SK-N-SH (cell line): ENCODE results near the gene RTN4RL2. TPM values are rescaled to one million over a fixed set of nuclear protein-coding genes. Genes with fewer than 3 reads are reported as not detected.

Experiments
- CTCF ChIA-PET: fragments of 300-600, 350-600 bp; formaldehyde crosslinking; extraction: SDS; loops from one replicate; lab custom pipeline; 2021; lab: Yijun Ruan, JAX
- POLR2A ChIA-PET: fragments of 350-600 bp; sonication (Branson Sonifier 250); formaldehyde crosslinking; extraction: SDS; loops from one replicate; lab custom pipeline; 2020; ENCODE audit warnings: antibody characterized with exemption, inconsistent platforms; lab: Yijun Ruan, JAX
- DNase-seq: peaks from one replicate; pipeline ENCODE4 v3.0.0; 2012
- H2AFZ ChIP-seq: fragments of 200-600 bp; sonication (generic); 2 replicates; pipeline ENCODE4 v1.8.1; 2016; ENCODE audit warnings: antibody characterized with exemption, mild to moderate bottlenecking, low read depth
- H3F3A ChIP-seq: fragments of 200-600 bp; sonication (generic); replicated peaks from 2 replicates; pipeline ENCODE3; 2016; ENCODE audit warnings: antibody characterized with exemption, mild to moderate bottlenecking; ENCODE audit not compliant: insufficient read depth
- H3K27ac ChIP-seq, 2 experiments: fragments of 200-500 bp in 1 of 2; fragments of 200-600 bp in 1 of 2; sonication (Bioruptor generic) in 1 of 2; sonication (generic), shearing (Covaris generic) in 1 of 2; 2 replicates each; pipeline versions ENCODE4 v1.5.1 to v1.6.1; 2014 to 2016; ENCODE audit warnings: low read depth in 2 of 2, inconsistent platforms in 1 of 2, low read length in 1 of 2, mild to moderate bottlenecking in 1 of 2, mixed read lengths in 1 of 2
- H3K27me3 ChIP-seq: fragments of 200-600 bp; sonication (generic), shearing (Covaris generic); 2 replicates; pipeline ENCODE4 v1.6.1; 2016; ENCODE audit warnings: mixed run types; ENCODE audit not compliant: insufficient read depth
- H3K36me3 ChIP-seq, 2 experiments: fragments of 200-500 bp in 1 of 2; fragments of 200-600 bp in 1 of 2; sonication (Bioruptor generic) in 1 of 2; sonication (generic) in 1 of 2; replicated peaks in 1 of 2; 2 replicates each; pipeline versions ENCODE3 to v1.5.1; 2014 to 2016; ENCODE audit warnings: low read length in 1 of 2, mild to moderate bottlenecking in 1 of 2; ENCODE audit not compliant: insufficient read depth in 2 of 2, control insufficient read depth in 1 of 2
- H3K4me1 ChIP-seq, 2 experiments: fragments of 200-500 bp in 1 of 2; fragments of 200-600 bp in 1 of 2; sonication (Bioruptor generic) in 1 of 2; sonication (generic), shearing (Covaris generic) in 1 of 2; 2 replicates each; pipeline versions ENCODE4 v1.5.1 to v1.6.1; 2014 to 2016; ENCODE audit warnings: low read depth in 1 of 2, low read length in 1 of 2, mixed run types in 1 of 2; ENCODE audit not compliant: insufficient read depth in 2 of 2, control insufficient read depth in 1 of 2
- H3K4me2 ChIP-seq: fragments of 200-600 bp; sonication (generic), shearing (Covaris generic); 2 replicates; pipeline ENCODE4 v1.6.1; 2017; ENCODE audit warnings: mixed run types
- H3K4me3 ChIP-seq, 2 experiments: fragments of 200-500 bp in 1 of 2; fragments of 200-600 bp in 1 of 2; sonication (Bioruptor generic) in 1 of 2; sonication (generic), shearing (Covaris generic) in 1 of 2; 2 replicates each; pipeline versions ENCODE4 v1.5.1 to v1.8.1; 2014 to 2016; ENCODE audit warnings: low read depth in 2 of 2, inconsistent platforms in 1 of 2, low read length in 1 of 2, mild to moderate bottlenecking in 1 of 2, mixed read lengths in 1 of 2, moderate library complexity in 1 of 2
- H3K79me2 ChIP-seq: fragments of 200-600 bp; sonication (generic); 2 replicates; pipeline ENCODE4 v1.8.1; 2017; ENCODE audit warnings: mild to moderate bottlenecking; ENCODE audit not compliant: insufficient read depth
- H3K9ac ChIP-seq: fragments of 200-600 bp; sonication (generic); 2 replicates; pipeline ENCODE4 v1.6.1; 2017; ENCODE audit warnings: mixed run types
- H3K9me2 ChIP-seq: fragments of 200-600 bp; sonication (generic); 2 replicates; pipeline ENCODE4 v1.6.1; 2017; ENCODE audit warnings: mixed run types
- H3K9me3 ChIP-seq: fragments of 200-600 bp; sonication (generic); 2 replicates; pipeline ENCODE4 v1.6.1; 2017; ENCODE audit warnings: mixed run types, mild to moderate bottlenecking, moderate library complexity
- H4K20me1 ChIP-seq: fragments of 200-600 bp; sonication (generic); 2 replicates; pipeline ENCODE4 v1.6.1; 2017; ENCODE audit warnings: mild to moderate bottlenecking, mixed run types; ENCODE audit not compliant: insufficient read depth
- ELF1 ChIP-seq: IDR thresholded peaks from 2 replicates; pipeline ENCODE4 v1.4.0; 2012
- EP300 ChIP-seq, 2 experiments: IDR thresholded peaks; 2 replicates each; pipeline versions ENCODE4 v1.4.0 to v1.6.1; 2012; ENCODE audit warnings: borderline replicate concordance in 1 of 2, low read depth in 1 of 2, low read length in 1 of 2
- EZH2phosphoT487 ChIP-seq: fragments of 200-600 bp; sonication (generic); IDR thresholded peaks from 2 replicates; pipeline ENCODE4 v1.6.1; 2017; ENCODE audit warnings: low read depth, mixed run types, mild to moderate bottlenecking, antibody characterized with exemption, moderate library complexity, borderline replicate concordance
- JUND ChIP-seq: IDR thresholded peaks from 2 replicates; pipeline ENCODE4 v1.4.0; 2012
- MEF2A ChIP-seq: IDR thresholded peaks from 2 replicates; pipeline ENCODE4 v1.4.0; 2012; ENCODE audit warnings: low read depth, borderline replicate concordance
- NRF1 ChIP-seq: IDR thresholded peaks from 2 replicates; pipeline ENCODE4 v1.6.1; 2012; ENCODE audit warnings: low read depth, mild to moderate bottlenecking, low read length
- RAD21 ChIP-seq: IDR thresholded peaks from 2 replicates; pipeline ENCODE4 v1.6.1; 2012; ENCODE audit warnings: mild to moderate bottlenecking, low read length
- SIN3A ChIP-seq: IDR thresholded peaks from 2 replicates; pipeline ENCODE4 v1.6.1; 2012; ENCODE audit warnings: low read depth, mild to moderate bottlenecking, low read length, moderate library complexity, borderline replicate concordance
- TAF1 ChIP-seq: IDR thresholded peaks from 2 replicates; pipeline ENCODE4 v1.6.1; 2012; ENCODE audit warnings: low read depth, mild to moderate bottlenecking, low read length, moderate library complexity, borderline replicate concordance
- WGBS: methylation state at CpG from one replicate; pipeline ENCODE4 v1.1.6; 2017; ENCODE audit warnings: low lambda C conversion rate; 5-methylcytosine and 5-hydroxymethylcytosine counted together
- polyA plus RNA-seq, 3 experiments: library from polyadenylated mRNA; depleted of rRNA; stranded (reverse); fragments of >200 nt; gene quantifications; 2 replicates each; pipeline ENCODE4 v1.2.3, GENCODE V29; 2012
- TF ChIP-seq, protein P1 (sequence below): IDR thresholded peaks from 2 replicates; pipeline ENCODE4 v1.4.0; 2012; ENCODE audit warnings: low read depth, borderline replicate concordance
- TF ChIP-seq, protein P2 (sequence below): fragments of 150-350 bp; IDR thresholded peaks from 2 replicates; pipeline ENCODE4 v1.6.1; 2017; ENCODE audit warnings: antibody characterized with exemption, low read length, low read depth, borderline replicate concordance
- TF ChIP-seq, protein P3 (sequence below): IDR thresholded peaks from 2 replicates; pipeline ENCODE4 v1.4.0; 2012; ENCODE audit warnings: low read depth, borderline replicate concordance

The RTN4RL2 gene
- polyA plus RNA-seq, 1 of the 3 experiments (the other 2 are of a cell fraction): 0.30 TPM

DNA sequence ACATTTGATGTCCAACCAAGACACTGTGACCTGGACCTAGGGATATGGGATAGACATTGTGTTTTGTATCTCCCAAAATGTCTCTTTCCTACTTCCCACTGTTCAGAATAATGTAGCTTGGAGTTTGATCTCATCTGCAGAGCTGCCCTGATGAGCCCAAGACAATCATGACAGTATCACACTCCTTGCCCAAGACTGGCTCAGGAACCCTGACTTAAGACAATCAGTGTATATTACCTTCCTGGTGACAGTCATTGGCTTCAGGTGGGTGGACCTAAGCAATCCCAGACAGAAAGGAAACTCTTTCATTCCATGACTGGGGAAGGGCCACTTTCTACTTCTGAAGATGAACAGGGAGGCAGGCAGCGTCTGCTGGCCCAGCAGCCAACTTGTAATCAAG, 14.3 kb upstream of the RTN4RL2 start (continued):
- TF ChIP-seq RAD21 (no peak), EP300 (IDR thresholded peaks at IDR 0.05; ENCODE audit: borderline replicate concordance in 1 of 2, low read depth in 1 of 2, low read length in 1 of 2) (no peak), EZH2phosphoT487 (no peak)

DNA sequence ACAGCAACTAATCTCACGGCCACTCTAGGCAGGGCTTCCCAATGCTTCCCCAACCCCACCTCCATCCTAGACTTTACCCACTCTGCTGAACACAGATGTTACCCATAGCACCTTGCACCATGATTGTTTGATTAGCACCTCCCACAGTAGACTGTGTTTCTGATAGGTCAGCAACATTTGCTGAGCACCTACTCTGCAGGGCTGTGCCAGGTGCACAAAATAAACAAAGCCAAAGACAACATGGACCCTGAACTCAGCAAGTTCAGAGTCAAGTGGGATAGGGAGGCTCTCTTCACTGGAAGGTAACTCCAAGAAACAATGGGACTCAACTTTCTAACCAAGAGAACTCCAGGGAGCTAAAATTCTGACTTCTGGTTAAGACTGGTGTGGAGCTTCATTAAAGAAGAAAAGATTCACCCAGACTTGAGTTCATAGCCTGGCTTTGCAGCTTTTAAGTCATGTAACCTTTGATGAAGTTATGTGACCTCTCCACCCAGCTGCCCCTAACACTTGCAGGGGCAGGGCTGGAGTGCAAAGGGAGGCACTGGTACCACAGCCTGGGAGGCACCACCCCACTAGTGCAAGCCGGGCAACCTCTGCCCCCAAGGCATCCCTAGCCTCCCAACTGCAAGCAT, 6.7 kb upstream of the RTN4RL2 start:
- no peak overlapping the region for H3K27ac ChIP-seq
- H3K9me3 ChIP-seq: no peaks in the 10 kb centered on the region
- no peak for DNase-seq
- no peaks in the 10 kb centered on the region for H4K20me1 ChIP-seq
- no peaks in the 10 kb centered on the region for H3K36me3 ChIP-seq
- CTCF ChIA-PET: interaction anchor here (1.2 to 13.8 kb wide), 5 partner anchors 10 to 108 kb away, joined by 3 to 306 read pairs (median 4); partner anchors contain the start of gene TIMM10
- no peak overlapping the region for H3K4me2 ChIP-seq
- H3K27me3 ChIP-seq: peaks cover 9% of the 10 kb centered on the region; the same call in 1 of the 2 replicates
- H3K9ac ChIP-seq: no peak overlapping the region
- 25% methylated on average over 2 of the region's 2 CpGs for WGBS
- no peaks in the 10 kb centered on the region for H3K9me2 ChIP-seq
- H3F3A ChIP-seq: no peaks in the 10 kb centered on the region
- POLR2A ChIA-PET: no interaction called here
- H3K79me2 ChIP-seq: no peaks in the 10 kb centered on the region
- no peak overlapping the region for H2AFZ ChIP-seq
- peaks cover 0 to 6% of the 10 kb centered on the region in 2 experiments; a peak in 1 of 4 replicates for H3K4me1 ChIP-seq
- no peak overlapping the region for H3K4me3 ChIP-seq
- TF ChIP-seq, protein P1, sequence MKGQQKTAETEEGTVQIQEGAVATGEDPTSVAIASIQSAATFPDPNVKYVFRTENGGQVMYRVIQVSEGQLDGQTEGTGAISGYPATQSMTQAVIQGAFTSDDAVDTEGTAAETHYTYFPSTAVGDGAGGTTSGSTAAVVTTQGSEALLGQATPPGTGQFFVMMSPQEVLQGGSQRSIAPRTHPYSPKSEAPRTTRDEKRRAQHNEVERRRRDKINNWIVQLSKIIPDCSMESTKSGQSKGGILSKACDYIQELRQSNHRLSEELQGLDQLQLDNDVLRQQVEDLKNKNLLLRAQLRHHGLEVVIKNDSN: no peak
- no peak for TF ChIP-seq MEF2A
- no peak for TF ChIP-seq TAF1
- no peak for TF ChIP-seq ELF1
- no peak for TF ChIP-seq SIN3A
- no peak for TF ChIP-seq EP300 (IDR thresholded peaks at IDR 0.05; ENCODE audit: borderline replicate concordance in 1 of 2, low read depth in 1 of 2, low read length in 1 of 2)
- no peak for TF ChIP-seq EZH2phosphoT487
- TF ChIP-seq, protein P2, sequence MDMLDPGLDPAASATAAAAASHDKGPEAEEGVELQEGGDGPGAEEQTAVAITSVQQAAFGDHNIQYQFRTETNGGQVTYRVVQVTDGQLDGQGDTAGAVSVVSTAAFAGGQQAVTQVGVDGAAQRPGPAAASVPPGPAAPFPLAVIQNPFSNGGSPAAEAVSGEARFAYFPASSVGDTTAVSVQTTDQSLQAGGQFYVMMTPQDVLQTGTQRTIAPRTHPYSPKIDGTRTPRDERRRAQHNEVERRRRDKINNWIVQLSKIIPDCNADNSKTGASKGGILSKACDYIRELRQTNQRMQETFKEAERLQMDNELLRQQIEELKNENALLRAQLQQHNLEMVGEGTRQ: no peak
- no peak for TF ChIP-seq NRF1
- TF ChIP-seq, protein P3, sequence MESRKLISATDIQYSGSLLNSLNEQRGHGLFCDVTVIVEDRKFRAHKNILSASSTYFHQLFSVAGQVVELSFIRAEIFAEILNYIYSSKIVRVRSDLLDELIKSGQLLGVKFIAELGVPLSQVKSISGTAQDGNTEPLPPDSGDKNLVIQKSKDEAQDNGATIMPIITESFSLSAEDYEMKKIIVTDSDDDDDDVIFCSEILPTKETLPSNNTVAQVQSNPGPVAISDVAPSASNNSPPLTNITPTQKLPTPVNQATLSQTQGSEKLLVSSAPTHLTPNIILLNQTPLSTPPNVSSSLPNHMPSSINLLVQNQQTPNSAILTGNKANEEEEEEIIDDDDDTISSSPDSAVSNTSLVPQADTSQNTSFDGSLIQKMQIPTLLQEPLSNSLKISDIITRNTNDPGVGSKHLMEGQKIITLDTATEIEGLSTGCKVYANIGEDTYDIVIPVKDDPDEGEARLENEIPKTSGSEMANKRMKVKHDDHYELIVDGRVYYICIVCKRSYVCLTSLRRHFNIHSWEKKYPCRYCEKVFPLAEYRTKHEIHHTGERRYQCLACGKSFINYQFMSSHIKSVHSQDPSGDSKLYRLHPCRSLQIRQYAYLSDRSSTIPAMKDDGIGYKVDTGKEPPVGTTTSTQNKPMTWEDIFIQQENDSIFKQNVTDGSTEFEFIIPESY: no peak
- TF ChIP-seq JUND: no peak
